VCaP (cell line): Measurements from ENCODE around the gene NOS1AP.

Experiments
- H3K27ac ChIP-seq: fragments of 450-650 bp; 2 replicates; pipeline ENCODE4 v1.5.1; 2017
- TF ChIP-seq, protein P1 (sequence below): fragments of 450-650 bp; conservative IDR thresholded peaks from 2 replicates; pipeline ENCODE4 v1.5.1; 2017; ENCODE audit warnings: mild to moderate bottlenecking, moderate library complexity

Gene NOS1AP

GRCh38 chr1:162253790-162254189, 184.3 kb downstream of the NOS1AP start:
- no peak overlapping the region for H3K27ac ChIP-seq
- TF ChIP-seq, protein P1, sequence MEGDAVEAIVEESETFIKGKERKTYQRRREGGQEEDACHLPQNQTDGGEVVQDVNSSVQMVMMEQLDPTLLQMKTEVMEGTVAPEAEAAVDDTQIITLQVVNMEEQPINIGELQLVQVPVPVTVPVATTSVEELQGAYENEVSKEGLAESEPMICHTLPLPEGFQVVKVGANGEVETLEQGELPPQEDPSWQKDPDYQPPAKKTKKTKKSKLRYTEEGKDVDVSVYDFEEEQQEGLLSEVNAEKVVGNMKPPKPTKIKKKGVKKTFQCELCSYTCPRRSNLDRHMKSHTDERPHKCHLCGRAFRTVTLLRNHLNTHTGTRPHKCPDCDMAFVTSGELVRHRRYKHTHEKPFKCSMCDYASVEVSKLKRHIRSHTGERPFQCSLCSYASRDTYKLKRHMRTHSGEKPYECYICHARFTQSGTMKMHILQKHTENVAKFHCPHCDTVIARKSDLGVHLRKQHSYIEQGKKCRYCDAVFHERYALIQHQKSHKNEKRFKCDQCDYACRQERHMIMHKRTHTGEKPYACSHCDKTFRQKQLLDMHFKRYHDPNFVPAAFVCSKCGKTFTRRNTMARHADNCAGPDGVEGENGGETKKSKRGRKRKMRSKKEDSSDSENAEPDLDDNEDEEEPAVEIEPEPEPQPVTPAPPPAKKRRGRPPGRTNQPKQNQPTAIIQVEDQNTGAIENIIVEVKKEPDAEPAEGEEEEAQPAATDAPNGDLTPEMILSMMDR: no peak

DNA sequence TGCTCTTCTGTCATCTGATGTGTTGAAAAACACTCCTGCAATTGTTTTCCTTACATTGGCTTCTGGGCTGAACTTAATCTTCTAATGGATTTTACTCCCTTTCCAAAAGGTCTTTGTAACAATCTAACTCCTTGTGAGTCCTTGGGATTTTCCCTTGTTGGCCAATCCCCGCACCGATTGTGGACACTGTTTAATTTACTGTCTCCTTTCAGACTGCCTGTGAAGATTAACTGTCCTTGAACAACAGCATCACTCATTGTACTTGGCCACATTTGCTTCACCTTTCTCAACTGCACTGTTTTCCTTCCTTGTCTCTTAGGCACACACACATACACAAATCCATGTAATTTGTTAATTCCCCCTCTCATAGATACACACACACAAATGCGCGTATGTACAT, 186.8 kb downstream of the NOS1AP start:
- no peak overlapping the region for H3K27ac ChIP-seq
- TF ChIP-seq, protein P1: no peak

DNA sequence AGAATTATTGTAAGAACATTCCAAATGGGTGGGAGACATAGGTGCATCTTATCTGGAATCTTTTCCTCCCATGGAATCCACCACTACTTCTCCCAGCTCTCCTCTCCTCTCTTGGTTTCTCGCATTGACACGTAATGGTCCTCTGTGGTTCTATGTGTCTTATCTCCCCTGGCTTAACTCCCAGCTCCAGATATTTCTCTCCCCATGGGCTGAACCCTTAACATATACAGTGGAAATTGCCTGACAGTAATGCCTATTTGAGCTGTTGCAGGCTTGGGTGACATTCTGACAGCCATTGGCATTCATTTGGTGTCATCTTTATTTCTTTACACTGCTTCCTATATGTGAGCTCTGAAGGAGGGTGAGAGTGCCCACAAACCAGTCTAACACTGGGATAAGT, 188.9 kb downstream of the NOS1AP start:
- H3K27ac ChIP-seq: no peak overlapping the region
- TF ChIP-seq, protein P1: no peak

- TF ChIP-seq, protein P1: no peak
- H3K27ac ChIP-seq: no peak overlapping the region
Observed at GRCh38 chr1:162259894-162260455, 190.5 kb downstream of the NOS1AP start.

- TF ChIP-seq, protein P1: no peak
- H3K27ac ChIP-seq: no peak overlapping the region
Observed at GRCh38 chr1:162264108-162264507, 194.6 kb downstream of the NOS1AP start.

DNA sequence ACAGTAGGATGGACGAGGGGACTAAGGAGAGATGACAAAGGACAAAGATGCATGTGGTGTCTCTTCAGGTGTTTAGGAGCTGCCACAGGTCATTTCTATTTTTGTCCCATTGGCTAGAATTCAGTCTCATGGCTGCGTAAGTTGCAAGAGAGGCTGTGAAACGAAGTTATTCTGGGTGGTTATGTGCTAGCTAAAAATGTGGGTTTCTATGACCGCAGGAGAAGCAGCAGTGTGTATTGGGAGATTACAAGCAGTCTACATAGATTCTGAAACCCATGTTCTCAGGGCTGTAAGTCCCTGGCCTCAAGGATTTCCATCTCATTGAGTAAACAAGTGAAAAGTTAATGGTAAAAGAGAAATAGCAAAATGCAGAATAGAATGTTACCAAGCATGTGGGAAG, 196.5 kb downstream of the NOS1AP start:
- H3K27ac ChIP-seq: no peak overlapping the region
- TF ChIP-seq, protein P1: no peak

- TF ChIP-seq, protein P1: no peak
- H3K27ac ChIP-seq: no peak overlapping the region
Observed at GRCh38 chr1:162270016-162270770, 200.7 kb downstream of the NOS1AP start.
